Activated naive CD8-positive, alpha-beta T cell treated with anti-CD3 and anti-CD28 coated beads, Interleukin-2, amount 10 ng/mL, durations not matched to agents 7 days and 5 days (primary cell): ENCODE results near the gene KLHL26. TPM values are rescaled to one million over a fixed set of nuclear protein-coding genes. Genes with fewer than 3 reads are reported as not detected.

Source experiments
- ATAC-seq: fragments of 150-1000 bp; cut with Tn5 transposase; one replicate; pipeline ENCODE4 v1.10.0; 2021; ENCODE audit warnings: low read depth, moderate library complexity
- POLR2A ChIA-PET: fragments of 350-600 bp; sonication (Branson Sonifier 250); formaldehyde crosslinking; loops from one replicate; lab custom pipeline; 2021; ENCODE audit warnings: antibody characterized with exemption; lab: Charles Lee
- DNase-seq: peaks from one replicate; pipeline ENCODE4 v3.0.0; 2021
- H3K27ac Mint-ChIP-seq: one replicate; pipeline ENCODE4 v1.8.0; 2022; ENCODE audit warnings: mild to moderate bottlenecking, mixed read lengths
- H3K27me3 Mint-ChIP-seq: one replicate; pipeline ENCODE4 v1.8.0; 2022; ENCODE audit warnings: mild to moderate bottlenecking, moderate library complexity, mixed read lengths
- H3K36me3 Mint-ChIP-seq: one replicate; pipeline ENCODE4 v1.8.0; 2021; ENCODE audit warnings: mild to moderate bottlenecking, mixed read lengths
- H3K4me1 Mint-ChIP-seq: one replicate; pipeline ENCODE4 v1.8.0; 2021; ENCODE audit warnings: mixed read lengths
- H3K4me3 Mint-ChIP-seq: one replicate; pipeline ENCODE4 v1.8.0; 2022; ENCODE audit warnings: mild to moderate bottlenecking, moderate library complexity, mixed read lengths
- H3K9me3 Mint-ChIP-seq: one replicate; pipeline ENCODE4 v1.8.0; 2021; ENCODE audit warnings: mixed read lengths
- total RNA-seq, 2 experiments: library from RNA; stranded (reverse); gene quantifications; one replicate each; pipeline ENCODE4 v1.2.3, GENCODE V29; 2021

KLHL26 gene
- total RNA-seq, 2 experiments from 2014 or later: 13.6 to 14.3 TPM

GRCh38 chr19:18612772-18613588 is 23.8 kb upstream of the KLHL26 start, which contains the start of gene TMEM59L:
Gene TMEM59L (plus strand): TSS chr19:18612870. CDS start chr19:18612959, 89 bp downstream.
- peaks cover 9% of the 10 kb centered on the region for H3K4me1 Mint-ChIP-seq
- DNase-seq (no peak), ATAC-seq (peak; percentile 38)
- no peaks in the 10 kb centered on the region for H3K36me3 Mint-ChIP-seq
- H3K9me3 Mint-ChIP-seq: no peaks in the 10 kb centered on the region
- H3K4me3 Mint-ChIP-seq: peak within 1 kb of the TSS; percentile 58
- peaks cover 72% of the 10 kb centered on the region for H3K27me3 Mint-ChIP-seq
- POLR2A ChIA-PET: interaction anchor here (0.5 to 0.7 kb wide), 2 partner anchors 18 to 66 kb away, joined by 3 read pairs; no protein-coding TSS in a partner anchor
- no peak within 1 kb of the TSS for H3K27ac Mint-ChIP-seq

- DNase-seq (no peak), ATAC-seq (no peak)
- Mint-ChIP-seq H3K27ac (no peak overlapping the region), H3K36me3 (no peaks in the 10 kb centered on the region), H3K4me1 (peaks cover 9% of the 10 kb centered on the region), H3K27me3 (peaks cover 64% of the 10 kb centered on the region), H3K9me3 (no peaks in the 10 kb centered on the region), H3K4me3 (peak overlapping the region; percentile 25)
- POLR2A ChIA-PET: no interaction called here
Measured at GRCh38 chr19:18613589-18614234, 23.1 kb upstream of the KLHL26 start.

GRCh38 chr19:18616023-18616422 is 20.8 kb upstream of the KLHL26 start:
- H3K27me3 Mint-ChIP-seq: peaks cover 44% of the 10 kb centered on the region

GRCh38 chr19:18617562-18617961 is 19.3 kb upstream of the KLHL26 start:
- Mint-ChIP-seq H3K27me3 (peaks cover 31% of the 10 kb centered on the region), H3K36me3 (no peaks in the 10 kb centered on the region), H3K27ac (no peak overlapping the region), H3K4me1 (peaks cover 3% of the 10 kb centered on the region), H3K4me3 (no peak overlapping the region), H3K9me3 (no peaks in the 10 kb centered on the region)
- no peak for DNase-seq
- POLR2A ChIA-PET: no interaction called here
- no peak for ATAC-seq

More at GRCh38 chr19:18616023-18616422, 20.8 kb upstream of the KLHL26 start:
- ATAC-seq (no peak), DNase-seq (no peak)
- H3K4me3 Mint-ChIP-seq: no peak overlapping the region
- H3K9me3 Mint-ChIP-seq: no peaks in the 10 kb centered on the region
- no peak overlapping the region for H3K27ac Mint-ChIP-seq
- POLR2A ChIA-PET: no interaction called here
- no peaks in the 10 kb centered on the region for H3K36me3 Mint-ChIP-seq
- H3K4me1 Mint-ChIP-seq: peaks cover 7% of the 10 kb centered on the region

GRCh38 chr19:18618236-18618635 is 18.6 kb upstream of the KLHL26 start:
- no peak for ATAC-seq
- Mint-ChIP-seq H3K27ac (no peak overlapping the region), H3K36me3 (no peaks in the 10 kb centered on the region), H3K4me3 (no peak overlapping the region), H3K27me3 (peaks cover 32% of the 10 kb centered on the region), H3K4me1 (peaks cover 3% of the 10 kb centered on the region), H3K9me3 (no peaks in the 10 kb centered on the region)
- POLR2A ChIA-PET: no interaction called here
- DNase-seq: no peak

- Mint-ChIP-seq H3K27ac (no peak overlapping the region), H3K9me3 (no peaks in the 10 kb centered on the region), H3K36me3 (no peaks in the 10 kb centered on the region), H3K4me3 (no peak overlapping the region), H3K27me3 (peaks cover 15% of the 10 kb centered on the region), H3K4me1 (peaks cover 1% of the 10 kb centered on the region)
- POLR2A ChIA-PET: interaction anchor here (0.7 kb wide), 1 partner anchor 696 kb away, joined by 3 read pairs; no protein-coding TSS in a partner anchor
- ATAC-seq (no peak), DNase-seq (no peak)
Measured at GRCh38 chr19:18620311-18620710, 16.5 kb upstream of the KLHL26 start.

GRCh38 chr19:18620902-18621301 is 15.9 kb upstream of the KLHL26 start:
- POLR2A ChIA-PET: interaction anchor here (0.7 kb wide), 1 partner anchor 18 kb away, joined by 3 read pairs; no protein-coding TSS in a partner anchor
- H3K27me3 Mint-ChIP-seq: peaks cover 12% of the 10 kb centered on the region
- H3K9me3 Mint-ChIP-seq: no peaks in the 10 kb centered on the region
- DNase-seq (no peak), ATAC-seq (no peak)
- no peak overlapping the region for H3K27ac Mint-ChIP-seq
- H3K4me3 Mint-ChIP-seq: no peak overlapping the region
- no peaks in the 10 kb centered on the region for H3K36me3 Mint-ChIP-seq
- H3K4me1 Mint-ChIP-seq: peaks cover 1% of the 10 kb centered on the region

- no peaks in the 10 kb centered on the region for H3K9me3 Mint-ChIP-seq
- ATAC-seq (no peak), DNase-seq (no peak)
- H3K4me1 Mint-ChIP-seq: peaks cover 1% of the 10 kb centered on the region
- no peaks in the 10 kb centered on the region for H3K36me3 Mint-ChIP-seq
- H3K27me3 Mint-ChIP-seq: peaks cover 7% of the 10 kb centered on the region
- no peak overlapping the region for H3K4me3 Mint-ChIP-seq
- POLR2A ChIA-PET: no interaction called here
- no peak overlapping the region for H3K27ac Mint-ChIP-seq
Measured at GRCh38 chr19:18626906-18627305, 9.9 kb upstream of the KLHL26 start.

GRCh38 chr19:18629166-18630088 is 7.4 kb upstream of the KLHL26 start:
- no peak for ATAC-seq
- Mint-ChIP-seq H3K4me3 (no peak overlapping the region), H3K27ac (no peak overlapping the region), H3K9me3 (no peaks in the 10 kb centered on the region), H3K4me1 (no peaks in the 10 kb centered on the region), H3K36me3 (no peaks in the 10 kb centered on the region), H3K27me3 (peaks cover under 1% of the 10 kb centered on the region)
- no peak for DNase-seq
- POLR2A ChIA-PET: interaction anchor here (1.0 kb wide), 1 partner anchor 53 kb away, joined by 3 read pairs; no protein-coding TSS in a partner anchor

- no peak overlapping the region for H3K4me3 Mint-ChIP-seq
- POLR2A ChIA-PET: no interaction called here
- DNase-seq: no peak
- H3K9me3 Mint-ChIP-seq: no peaks in the 10 kb centered on the region
- no peak overlapping the region for H3K27ac Mint-ChIP-seq
- H3K4me1 Mint-ChIP-seq: peaks cover 23% of the 10 kb centered on the region
- H3K27me3 Mint-ChIP-seq: peaks cover 9% of the 10 kb centered on the region
- no peaks in the 10 kb centered on the region for H3K36me3 Mint-ChIP-seq
- no peak for ATAC-seq
Measured at GRCh38 chr19:18633321-18633720, 3.5 kb upstream of the KLHL26 start.

GRCh38 chr19:18634612-18635297 is 2.1 kb upstream of the KLHL26 start:
- no peaks in the 10 kb centered on the region for H3K9me3 Mint-ChIP-seq
- DNase-seq: no peak
- H3K36me3 Mint-ChIP-seq: peaks cover 2% of the 10 kb centered on the region
- H3K4me3 Mint-ChIP-seq: no peak overlapping the region
- peaks cover 24% of the 10 kb centered on the region for H3K4me1 Mint-ChIP-seq
- H3K27me3 Mint-ChIP-seq: peaks cover 9% of the 10 kb centered on the region
- POLR2A ChIA-PET: interaction anchor here (1.2 kb wide), 1 partner anchor 46 kb away, joined by 3 read pairs; the partner anchor contains the start of gene REX1BD
- no peak for ATAC-seq
- H3K27ac Mint-ChIP-seq: no peak overlapping the region

GRCh38 chr19:18635831-18636182 is 1.0 kb upstream of the KLHL26 start:
- Mint-ChIP-seq H3K4me1 (peaks cover 24% of the 10 kb centered on the region), H3K9me3 (no peaks in the 10 kb centered on the region), H3K36me3 (peaks cover 2% of the 10 kb centered on the region), H3K27me3 (peaks cover 9% of the 10 kb centered on the region), H3K27ac (peak overlapping the region; percentile 85), H3K4me3 (peak overlapping the region; percentile 82)
- no peak for DNase-seq
- ATAC-seq: no peak
- POLR2A ChIA-PET: no interaction called here
